SU-DHL-6 (cell line): Measurements from ENCODE around the gene NTRK2.

Source experiments
- H2AFZ ChIP-seq: fragments of 200-600 bp; sonication (generic); 2 replicates; pipeline ENCODE4 v1.6.1; 2014; ENCODE audit warnings: low read depth, mild to moderate bottlenecking, moderate library complexity, mixed read lengths, antibody characterized with exemption, low read length; ENCODE audit not compliant: severe bottlenecking
- H3F3A ChIP-seq: fragments of 200-600 bp; shearing (Covaris generic); 2 replicates; pipeline ENCODE4 v1.6.0; 2016; ENCODE audit warnings: antibody characterized with exemption, mild to moderate bottlenecking; ENCODE audit not compliant: insufficient read depth
- H3K27ac ChIP-seq: fragments of 200-600 bp; sonication (generic); 2 replicates; pipeline ENCODE4 v1.5.1; 2016; ENCODE audit warnings: low read depth, mild to moderate bottlenecking, low read length, moderate library complexity, mixed read lengths
- H3K27me3 ChIP-seq: fragments of 200-600 bp; sonication (generic), shearing (Covaris generic); 2 replicates; pipeline ENCODE4 v1.6.0; 2014; ENCODE audit warnings: mild to moderate bottlenecking, low read length
- H3K36me3 ChIP-seq: fragments of 200-600 bp; sonication (generic); 2 replicates; pipeline ENCODE4 v1.6.1; 2014; ENCODE audit warnings: mild to moderate bottlenecking, low read length, mixed read lengths
- H3K4me2 ChIP-seq: fragments of 300-600, 200-600 bp; shearing (Covaris generic), sonication (generic); 2 replicates; pipeline ENCODE4 v1.6.0; 2014; ENCODE audit warnings: low read length, low read depth, mild to moderate bottlenecking; ENCODE audit not compliant: poor library complexity, severe bottlenecking
- H3K4me3 ChIP-seq: fragments of 200-600 bp; sonication (generic); 2 replicates; pipeline ENCODE4 v1.5.1; 2014; ENCODE audit warnings: antibody characterized with exemption, low read length, mild to moderate bottlenecking, mixed read lengths; ENCODE audit not compliant: insufficient read depth, poor library complexity, severe bottlenecking
- H3K79me2 ChIP-seq: fragments of 200-600 bp; sonication (generic); 2 replicates; pipeline ENCODE4 v1.6.1; 2014; ENCODE audit warnings: mild to moderate bottlenecking, low read length, moderate library complexity; ENCODE audit not compliant: insufficient read depth
- H3K9ac ChIP-seq: fragments of 200-600 bp; sonication (generic); 2 replicates; pipeline ENCODE4 v1.7.0; 2014; ENCODE audit warnings: mild to moderate bottlenecking, low read length
- H3K9me2 ChIP-seq: fragments of 200-600 bp; sonication (generic); replicated peaks from 2 replicates; pipeline ENCODE4 v1.6.1; 2014; ENCODE audit warnings: low read length; ENCODE audit not compliant: insufficient read depth
- H3K9me3 ChIP-seq: fragments of 200-600 bp; sonication (generic); 2 replicates; pipeline ENCODE4 v1.6.1; 2014; ENCODE audit warnings: low read length, mixed read lengths; ENCODE audit not compliant: insufficient read depth
- H4K20me1 ChIP-seq: fragments of 200-600 bp; sonication (generic); 2 replicates; pipeline ENCODE4 v1.6.1; 2014; ENCODE audit warnings: low read depth, mild to moderate bottlenecking, antibody characterized with exemption, low read length, moderate library complexity, mixed read lengths
- CTCF ChIP-seq: fragments of 200-600 bp; sonication (generic); IDR thresholded peaks from one replicate; pipeline ENCODE4 v1.5.1; 2017; ENCODE audit warnings: antibody characterized with exemption, mild to moderate bottlenecking, low read length, moderate library complexity; ENCODE audit not compliant: insufficient read depth, poor library complexity, severe bottlenecking
- EZH2phosphoT487 ChIP-seq: fragments of 200-600 bp; sonication (generic), shearing (Covaris generic); conservative IDR thresholded peaks from 2 replicates; pipeline ENCODE4 v1.6.1; 2018; ENCODE audit warnings: mild to moderate bottlenecking, antibody characterized with exemption, low read length, moderate library complexity, mixed read lengths

NTRK2 gene

GRCh38 chr9:84945878-84946538, 276.5 kb downstream of the NTRK2 start:
- Histone ChIP-seq H3K27me3 (no peaks in the 10 kb centered on the region), H3K36me3 (no peaks in the 10 kb centered on the region), H3F3A (no peaks in the 10 kb centered on the region), H3K4me2 (no peak overlapping the region), H3K9ac (no peak overlapping the region), H3K27ac (no peak overlapping the region), H3K4me3 (no peak overlapping the region), H3K79me2 (no peaks in the 10 kb centered on the region), H4K20me1 (no peaks in the 10 kb centered on the region), H2AFZ (no peak overlapping the region), H3K9me2 (no peaks in the 10 kb centered on the region), H3K9me3 (no peaks in the 10 kb centered on the region)
- TF ChIP-seq EZH2phosphoT487 = no peak
- TF ChIP-seq CTCF = no peak

- H3K9ac ChIP-seq = no peak overlapping the region
- no peak overlapping the region for H2AFZ ChIP-seq
- H3K36me3 ChIP-seq = no peaks in the 10 kb centered on the region
- H4K20me1 ChIP-seq = no peaks in the 10 kb centered on the region
- no peak overlapping the region for H3K27ac ChIP-seq
- H3K9me3 ChIP-seq = no peaks in the 10 kb centered on the region
- H3K4me2 ChIP-seq = no peak overlapping the region
- no peaks in the 10 kb centered on the region for H3K27me3 ChIP-seq
- H3K9me2 ChIP-seq = no peaks in the 10 kb centered on the region
- no peaks in the 10 kb centered on the region for H3K79me2 ChIP-seq
- no peak overlapping the region for H3K4me3 ChIP-seq
- no peak for TF ChIP-seq EZH2phosphoT487
- TF ChIP-seq CTCF = no peak
- no peaks in the 10 kb centered on the region for H3F3A ChIP-seq
Measured at GRCh38 chr9:84947412-84947972, 278.0 kb downstream of the NTRK2 start.

- no peak overlapping the region for H3K27ac ChIP-seq
- no peak overlapping the region for H3K9ac ChIP-seq
- H3K36me3 ChIP-seq = no peaks in the 10 kb centered on the region
- no peaks in the 10 kb centered on the region for H3K9me3 ChIP-seq
- no peaks in the 10 kb centered on the region for H3K9me2 ChIP-seq
- no peaks in the 10 kb centered on the region for H3K27me3 ChIP-seq
- H3K79me2 ChIP-seq = no peaks in the 10 kb centered on the region
- no peak overlapping the region for H3K4me2 ChIP-seq
- H2AFZ ChIP-seq = no peak overlapping the region
- H4K20me1 ChIP-seq = no peaks in the 10 kb centered on the region
- no peak for TF ChIP-seq CTCF
- TF ChIP-seq EZH2phosphoT487 = no peak
- H3K4me3 ChIP-seq = no peak overlapping the region
- H3F3A ChIP-seq = no peaks in the 10 kb centered on the region
Measured at GRCh38 chr9:84949258-84949657, 279.7 kb downstream of the NTRK2 start.
